Stimulated activated naive CD4-positive, alpha-beta T cell treated with Interleukin-2 at 50 U/mL for 16 hours (primary cell): ENCODE data around the gene DDX49.
A peak's percentile ranks its signal among the peaks of the same experiment; 100 is the strongest.

Experiments used
- DNase-seq: peaks from one replicate; lab custom pipeline; 2025; lab: John Stamatoyannopoulos, UW

The DDX49 gene, protein sequence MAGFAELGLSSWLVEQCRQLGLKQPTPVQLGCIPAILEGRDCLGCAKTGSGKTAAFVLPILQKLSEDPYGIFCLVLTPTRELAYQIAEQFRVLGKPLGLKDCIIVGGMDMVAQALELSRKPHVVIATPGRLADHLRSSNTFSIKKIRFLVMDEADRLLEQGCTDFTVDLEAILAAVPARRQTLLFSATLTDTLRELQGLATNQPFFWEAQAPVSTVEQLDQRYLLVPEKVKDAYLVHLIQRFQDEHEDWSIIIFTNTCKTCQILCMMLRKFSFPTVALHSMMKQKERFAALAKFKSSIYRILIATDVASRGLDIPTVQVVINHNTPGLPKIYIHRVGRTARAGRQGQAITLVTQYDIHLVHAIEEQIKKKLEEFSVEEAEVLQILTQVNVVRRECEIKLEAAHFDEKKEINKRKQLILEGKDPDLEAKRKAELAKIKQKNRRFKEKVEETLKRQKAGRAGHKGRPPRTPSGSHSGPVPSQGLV

DNA sequence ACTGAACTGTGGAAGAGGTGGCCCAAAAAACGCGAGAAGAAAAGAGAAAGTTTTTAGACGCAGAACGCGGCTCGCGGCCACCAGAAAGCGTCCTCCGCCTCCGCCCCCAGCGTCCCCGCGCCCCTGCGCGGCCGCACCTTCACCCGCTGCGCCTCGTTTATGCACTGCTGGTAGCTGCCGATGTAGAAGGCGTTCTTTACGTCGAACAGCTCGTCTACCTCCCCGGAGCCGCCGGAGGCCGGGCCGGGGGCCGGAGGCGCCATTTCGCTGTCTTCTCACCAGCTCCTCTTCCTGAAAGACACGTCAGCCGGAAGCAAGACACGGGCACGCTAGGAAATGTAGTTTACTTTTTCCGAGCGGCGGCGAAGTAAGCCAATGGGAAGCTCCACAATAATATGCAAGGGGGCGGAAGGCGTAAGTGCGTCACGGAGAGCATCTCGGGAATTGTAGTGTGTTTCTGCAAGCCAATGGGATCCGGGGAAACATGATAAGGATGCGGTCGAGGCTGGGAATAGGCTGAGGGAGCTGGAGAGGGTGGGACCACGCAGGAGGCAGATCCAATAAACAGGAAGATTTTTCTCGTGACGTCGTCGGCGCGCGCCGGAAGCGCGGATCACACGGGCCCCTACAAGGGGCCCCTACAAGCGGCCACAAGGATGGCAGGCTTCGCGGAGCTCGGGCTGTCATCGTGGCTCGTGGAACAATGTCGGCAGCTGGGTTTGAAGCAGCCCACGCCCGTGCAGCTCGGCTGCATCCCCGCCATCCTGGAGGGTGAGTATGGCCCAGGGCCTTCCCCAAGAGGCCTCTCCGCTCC, at the start of gene DDX49, which contains the start of gene COPE:
Gene DDX49 (plus strand): TSS at position 630 of the 814 bp plus-strand sequence. CDS start 27 bp downstream, at position 657.
Gene COPE (minus strand): TSS at position 302 of the 814 bp plus-strand sequence. CDS start 39 bp downstream, at position 263.
- DNase-seq, result peak; percentile 96

DNA sequence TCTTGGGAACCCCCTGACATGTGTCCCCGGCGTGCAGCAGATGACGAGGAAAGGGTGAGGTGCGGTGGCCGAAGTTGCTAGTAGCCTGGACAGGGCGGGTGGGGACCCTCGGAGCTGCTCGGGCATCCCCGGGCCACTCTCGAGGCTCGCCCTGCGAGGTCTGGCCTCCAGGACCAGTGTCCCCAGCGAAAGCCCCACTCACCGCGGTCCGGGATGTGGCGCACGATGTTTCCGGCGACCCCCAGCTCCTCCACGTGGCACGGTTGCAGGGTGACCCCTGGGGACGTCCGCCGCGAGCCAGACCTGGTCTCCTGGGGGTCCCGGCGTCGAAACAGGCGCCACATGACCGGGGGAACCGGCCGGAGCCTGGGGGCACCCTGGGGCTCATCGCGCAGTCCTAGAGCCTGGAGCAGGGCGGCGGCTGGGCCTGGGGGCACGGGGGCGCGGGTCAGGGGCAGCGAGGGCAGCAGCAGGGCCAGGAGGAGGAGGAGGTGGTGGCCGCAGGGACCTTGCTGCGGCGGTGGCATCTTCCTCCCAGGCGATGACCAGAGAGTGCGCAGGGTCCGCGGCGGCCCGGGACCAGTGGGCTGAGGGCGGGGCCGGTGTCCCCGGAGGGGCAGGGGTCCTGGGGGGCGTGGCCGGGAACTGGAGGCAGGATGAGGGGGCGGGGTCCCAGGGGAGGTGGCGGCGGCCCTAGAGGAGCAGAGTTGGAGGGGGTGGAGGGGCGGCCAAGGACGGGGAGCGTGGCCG, 49.6 kb upstream of the DDX49 start:
- no peak for DNase-seq

DNA sequence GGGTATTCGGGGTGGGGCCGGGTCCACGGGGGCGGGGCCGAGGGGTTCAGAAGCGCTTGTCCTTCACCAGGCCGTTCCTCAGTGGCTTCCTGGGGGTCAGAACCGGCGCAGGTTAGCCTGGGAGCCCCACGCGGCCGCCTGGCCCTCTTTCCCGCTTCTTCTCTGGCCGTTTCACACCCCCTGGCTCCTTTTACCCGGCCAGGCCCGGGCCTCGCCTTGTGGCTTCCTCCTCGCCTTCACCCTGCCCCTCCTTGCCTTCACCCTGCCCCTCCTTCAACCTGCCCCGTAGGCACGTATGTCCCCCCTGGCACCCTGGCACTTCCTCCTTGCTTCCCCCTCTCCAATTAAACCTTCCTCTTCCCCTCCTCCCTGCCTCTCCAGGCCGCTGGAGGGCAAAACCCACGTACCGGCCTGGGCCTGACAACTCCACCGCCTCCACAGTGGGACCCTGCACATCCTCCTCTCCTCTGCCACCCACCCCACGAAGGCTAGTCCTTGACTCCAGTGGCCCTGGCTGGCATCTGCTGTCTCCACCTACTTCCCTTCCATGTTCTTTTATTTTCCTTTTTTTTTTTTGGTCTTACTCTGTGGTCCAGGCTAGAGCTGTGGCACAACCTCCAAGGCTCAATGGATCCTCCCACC, 48.9 kb upstream of the DDX49 start:
- no peak for DNase-seq

DNA sequence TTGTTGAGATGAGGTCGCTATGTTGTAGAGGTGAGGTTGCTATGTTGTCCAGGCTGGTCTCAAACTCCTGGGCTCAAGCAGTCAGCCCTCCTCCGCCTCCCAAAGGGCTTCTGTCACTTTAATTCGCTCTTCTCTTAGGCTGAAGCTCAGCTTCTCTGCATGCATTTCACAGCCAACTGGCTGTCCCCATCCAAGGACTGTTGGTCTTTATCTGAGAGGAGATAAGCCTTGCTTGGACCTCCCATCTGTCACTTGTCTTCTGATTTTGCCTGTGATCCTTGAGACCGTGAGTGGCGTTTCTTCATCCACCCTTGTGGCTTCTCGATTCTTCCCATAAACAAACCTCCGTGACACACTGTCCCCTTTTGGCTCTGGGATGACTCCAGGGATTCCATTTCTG, 48.0 kb upstream of the DDX49 start:
- DNase-seq, result no peak

DNA sequence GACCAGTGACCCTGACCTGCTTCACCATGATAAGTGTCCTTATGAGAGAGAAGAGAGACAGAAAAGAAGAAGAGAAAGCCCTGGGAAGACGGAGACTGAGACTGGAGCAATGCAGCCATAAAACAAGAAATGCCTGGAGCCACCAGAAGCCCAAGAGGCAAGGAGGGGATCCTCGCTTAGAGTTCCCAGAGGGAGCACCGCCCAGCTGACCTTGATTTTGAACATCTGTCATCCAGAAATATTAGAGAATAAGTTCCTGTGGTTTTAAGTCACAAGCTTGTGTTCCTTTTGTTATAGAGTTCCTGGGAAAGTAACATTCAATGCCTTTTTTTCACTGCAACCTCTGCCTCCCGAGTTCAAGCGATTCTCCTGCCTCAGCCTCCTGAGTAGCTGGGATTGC, 43.8 kb upstream of the DDX49 start:
- DNase-seq, result no peak

DNA sequence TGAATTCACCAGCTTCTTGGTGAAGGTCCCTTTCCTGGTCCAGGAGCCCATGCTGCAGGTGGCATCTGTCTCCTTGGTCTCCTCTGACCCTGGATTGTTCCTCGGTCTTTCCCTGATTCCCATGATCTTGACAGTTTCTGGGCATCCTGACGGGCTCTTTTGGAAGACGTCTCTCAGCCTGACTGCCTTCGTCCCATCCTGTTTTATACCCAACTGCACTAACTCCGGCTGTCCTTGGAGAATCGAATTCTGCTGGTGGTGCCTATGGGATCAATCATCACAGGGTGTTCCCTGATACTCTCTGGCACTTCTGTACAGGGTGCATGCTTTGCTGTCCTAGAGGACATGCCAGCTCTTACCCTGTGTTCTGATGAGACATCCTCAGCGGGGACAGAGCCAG, 42.6 kb upstream of the DDX49 start:
- no peak for DNase-seq

DNA sequence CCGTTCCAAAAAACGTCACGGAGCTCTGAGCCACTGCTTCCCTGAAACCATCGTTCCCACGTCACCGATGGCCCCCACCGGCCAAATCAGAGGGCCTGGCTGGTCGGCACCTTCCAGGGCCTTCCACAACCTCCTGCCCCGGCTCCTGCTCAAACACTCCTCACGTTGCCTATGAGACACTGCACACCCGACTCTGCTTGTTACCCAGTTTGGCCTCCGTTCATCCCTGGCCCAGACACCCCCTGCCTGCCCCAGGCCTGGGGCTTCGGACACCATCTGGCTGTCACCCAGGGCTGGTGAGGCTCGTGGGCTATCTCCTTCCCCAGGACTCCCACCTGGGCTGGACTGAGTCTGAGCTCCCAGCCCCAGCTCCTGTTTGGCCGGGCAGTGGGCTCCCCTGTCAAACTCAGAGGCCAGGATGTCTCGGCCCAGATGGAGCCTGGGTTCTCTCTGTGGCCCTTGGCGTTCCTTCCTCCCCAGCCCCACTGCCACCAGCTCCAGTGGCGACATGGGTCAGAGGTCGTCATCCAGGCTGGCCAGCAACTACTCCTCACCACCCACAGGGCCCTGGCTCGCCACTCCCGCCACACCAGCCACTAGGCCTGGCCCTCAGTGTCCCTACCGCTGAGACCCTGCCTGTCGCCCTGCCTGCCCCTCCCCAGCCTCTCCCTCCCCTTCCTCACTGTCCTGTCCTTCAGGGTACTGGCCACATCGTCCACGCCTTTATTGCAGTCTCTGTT, 41.3 kb upstream of the DDX49 start:
- no peak for DNase-seq

DNA sequence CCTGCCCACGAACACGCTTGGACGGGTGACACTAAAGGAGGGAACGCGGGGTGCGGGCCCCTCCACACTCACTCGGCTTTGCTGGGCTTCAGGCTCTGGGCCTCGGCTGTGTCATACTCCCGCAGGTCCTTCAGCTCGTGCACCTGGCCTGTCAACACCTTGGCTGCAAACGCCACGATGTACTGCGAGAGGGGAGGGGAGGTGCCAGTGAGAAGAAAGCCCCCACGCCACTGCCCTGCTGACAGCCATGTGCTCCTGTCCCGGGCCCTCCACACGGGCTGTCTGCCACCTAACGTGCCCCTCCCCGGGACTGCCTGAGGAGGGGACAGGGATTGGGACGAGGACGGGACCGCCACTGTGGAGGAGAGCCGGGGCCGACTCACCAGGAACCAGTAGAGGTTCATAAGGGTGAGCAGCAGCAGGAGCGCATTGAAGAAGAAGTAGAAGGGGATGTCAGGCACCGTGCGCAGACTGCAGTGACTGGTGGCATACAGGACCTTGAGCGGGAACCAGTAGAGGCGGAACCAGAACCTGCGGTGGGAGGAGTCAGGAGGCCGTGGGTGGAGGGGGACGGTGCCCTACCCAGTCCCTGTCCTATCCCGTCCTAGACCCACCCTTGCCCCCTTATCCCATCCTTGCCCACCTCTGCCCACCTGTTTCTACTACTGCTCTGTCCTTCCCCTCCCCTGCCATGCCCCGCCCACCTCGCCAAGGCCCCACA, 40.5 kb upstream of the DDX49 start:
- no peak for DNase-seq

DNA sequence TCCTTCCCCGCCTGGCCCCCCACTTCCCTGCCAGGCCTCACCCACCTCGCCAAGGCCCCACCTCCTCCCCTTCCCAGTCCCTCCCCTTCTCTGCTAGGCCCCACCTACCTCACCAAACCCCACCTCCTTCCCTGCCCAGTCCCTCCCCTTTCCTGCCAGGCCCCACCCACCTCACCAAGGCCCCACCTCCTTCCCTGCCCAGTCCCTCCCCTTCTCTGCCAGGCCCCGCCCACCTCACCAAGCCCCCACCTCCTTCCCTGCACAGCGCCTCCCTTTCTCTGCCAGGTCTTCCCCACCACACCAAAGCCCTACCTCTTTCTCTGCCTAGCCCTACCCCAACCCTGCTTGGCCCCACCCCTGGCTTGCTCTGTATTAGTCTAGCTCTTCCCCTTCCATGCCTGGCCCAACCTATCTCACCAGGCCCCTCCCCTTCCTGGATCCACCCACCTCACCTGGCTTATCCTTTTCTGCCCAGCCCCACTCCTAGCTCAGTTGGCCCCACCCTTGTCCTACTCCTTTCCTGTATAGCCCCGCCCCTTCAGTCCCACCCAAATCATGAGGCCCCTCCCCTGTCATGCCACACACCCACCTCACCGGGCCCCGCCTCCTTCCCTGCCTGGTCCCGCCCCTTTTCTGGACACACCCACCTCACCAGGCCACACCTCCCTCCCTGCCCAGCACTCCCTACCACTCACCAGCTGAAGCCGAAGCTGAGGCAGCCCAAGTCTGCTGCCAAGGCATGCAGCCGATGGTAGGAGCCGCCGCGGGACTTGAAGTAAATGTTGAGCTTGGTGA, 39.7 kb upstream of the DDX49 start:
- peak; percentile 8 for DNase-seq

DNA sequence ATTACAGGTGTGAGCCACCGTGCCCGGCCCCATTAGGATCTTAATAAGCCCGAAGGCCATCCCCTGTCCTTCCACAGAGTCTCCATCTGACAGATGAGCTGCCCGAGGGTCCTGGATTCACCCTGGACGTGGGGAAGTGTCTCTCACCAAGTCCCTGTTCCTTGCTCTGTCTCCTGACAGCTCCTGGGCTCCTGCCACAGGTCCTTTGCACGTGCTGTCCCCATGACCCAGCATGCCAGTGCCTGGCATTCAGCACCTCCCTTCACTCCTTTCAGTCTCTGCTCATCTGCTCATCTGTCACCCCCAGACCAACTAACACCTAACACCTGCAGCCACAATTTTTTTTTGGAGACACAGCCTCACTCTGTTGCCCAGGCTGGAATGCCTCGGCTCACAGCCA, 38.0 kb upstream of the DDX49 start:
- no peak for DNase-seq

DNA sequence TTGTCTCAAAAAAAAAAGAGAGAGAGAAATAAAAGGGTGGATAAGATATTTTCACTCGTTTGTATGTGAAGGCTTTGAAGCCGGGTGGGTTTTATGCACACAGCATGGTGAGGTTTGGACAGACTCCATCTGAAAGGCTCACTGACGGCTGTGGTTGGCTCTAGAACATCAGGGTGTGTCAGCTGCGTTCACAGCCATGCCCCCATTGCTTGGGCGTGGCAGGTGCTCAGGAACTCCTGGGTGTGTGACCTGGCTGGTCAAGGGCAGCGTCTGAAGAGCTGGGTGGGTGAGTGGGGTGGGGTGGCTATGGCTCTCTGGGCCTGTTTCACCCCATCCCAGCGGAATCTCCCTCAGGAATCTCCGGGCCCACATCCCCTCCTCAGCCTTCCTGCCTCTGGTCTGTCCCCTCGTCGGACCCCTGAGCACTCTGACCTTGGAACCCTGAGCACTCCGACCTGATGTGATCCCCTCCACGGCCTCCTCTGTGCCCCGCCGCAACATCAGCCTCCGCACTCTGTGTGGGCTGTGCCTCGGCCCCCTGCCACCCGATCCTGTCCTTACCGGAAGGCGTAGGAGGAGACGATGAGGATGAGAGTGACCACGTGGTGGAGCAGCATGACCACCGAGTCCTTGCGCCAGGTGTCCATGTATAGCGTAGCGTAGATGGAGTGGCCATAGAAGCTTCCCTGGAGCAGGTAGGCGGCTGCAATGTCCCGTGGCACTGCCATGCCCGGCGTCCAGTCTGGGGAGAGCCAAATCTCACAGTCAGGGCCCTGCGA, 35.8 kb upstream of the DDX49 start:
- no peak for DNase-seq

DNA sequence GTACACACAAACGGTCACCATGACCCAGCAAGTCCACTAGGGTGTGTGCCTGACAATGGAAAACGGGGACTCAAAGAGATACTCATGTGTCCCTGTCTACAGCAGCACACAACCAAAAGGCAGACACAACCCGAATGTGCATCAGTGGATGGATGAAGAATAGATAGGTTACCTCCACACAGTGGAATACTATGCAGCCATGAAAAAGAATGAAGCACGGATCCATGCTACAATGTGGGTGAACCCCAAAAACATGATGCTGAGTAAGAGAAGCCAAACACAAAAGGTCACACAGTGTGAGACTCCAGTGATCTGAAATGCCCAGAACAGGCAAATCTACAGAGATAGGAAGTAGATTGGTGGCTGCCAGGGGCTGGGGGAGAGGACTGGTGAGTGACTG, 32.5 kb upstream of the DDX49 start:
- no peak for DNase-seq

DNA sequence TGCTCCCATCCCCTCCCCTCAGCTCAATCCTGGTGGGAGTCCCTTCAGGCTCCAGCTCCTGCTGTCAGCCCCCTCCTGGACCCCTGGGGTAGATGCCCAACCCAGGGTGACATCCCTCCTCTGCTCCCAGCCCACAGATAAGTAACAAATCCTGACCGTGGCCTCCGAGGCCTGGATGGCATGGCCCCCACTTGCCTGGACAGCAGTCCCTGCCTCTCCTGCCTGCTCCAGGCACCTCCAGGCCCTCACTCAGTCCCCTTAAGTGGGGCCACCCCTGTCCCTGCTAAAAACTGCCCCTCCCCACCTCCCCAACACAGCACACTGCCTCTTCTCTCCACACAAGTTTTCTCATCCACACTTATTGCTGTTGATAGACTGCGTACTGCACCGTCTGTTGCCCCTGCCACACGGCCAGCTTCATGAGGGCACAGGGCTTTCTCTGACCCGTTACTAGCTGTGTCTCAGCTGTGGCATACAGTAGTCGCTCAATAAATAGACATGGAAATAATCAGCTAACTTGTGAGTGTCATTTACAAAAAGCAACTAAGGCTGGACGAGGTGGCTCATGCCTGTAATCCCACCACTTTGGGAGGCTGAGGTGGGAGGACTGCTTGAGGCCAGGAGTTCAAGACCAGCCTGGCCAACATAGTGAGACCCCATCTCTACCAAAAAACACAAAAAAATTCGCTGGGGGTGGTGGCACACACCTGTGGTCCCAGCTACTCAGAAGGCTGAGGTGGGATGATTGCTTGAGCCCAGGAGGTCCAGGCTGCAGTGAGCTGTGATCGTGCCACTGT, 29.4 kb upstream of the DDX49 start:
- DNase-seq, result no peak

DNA sequence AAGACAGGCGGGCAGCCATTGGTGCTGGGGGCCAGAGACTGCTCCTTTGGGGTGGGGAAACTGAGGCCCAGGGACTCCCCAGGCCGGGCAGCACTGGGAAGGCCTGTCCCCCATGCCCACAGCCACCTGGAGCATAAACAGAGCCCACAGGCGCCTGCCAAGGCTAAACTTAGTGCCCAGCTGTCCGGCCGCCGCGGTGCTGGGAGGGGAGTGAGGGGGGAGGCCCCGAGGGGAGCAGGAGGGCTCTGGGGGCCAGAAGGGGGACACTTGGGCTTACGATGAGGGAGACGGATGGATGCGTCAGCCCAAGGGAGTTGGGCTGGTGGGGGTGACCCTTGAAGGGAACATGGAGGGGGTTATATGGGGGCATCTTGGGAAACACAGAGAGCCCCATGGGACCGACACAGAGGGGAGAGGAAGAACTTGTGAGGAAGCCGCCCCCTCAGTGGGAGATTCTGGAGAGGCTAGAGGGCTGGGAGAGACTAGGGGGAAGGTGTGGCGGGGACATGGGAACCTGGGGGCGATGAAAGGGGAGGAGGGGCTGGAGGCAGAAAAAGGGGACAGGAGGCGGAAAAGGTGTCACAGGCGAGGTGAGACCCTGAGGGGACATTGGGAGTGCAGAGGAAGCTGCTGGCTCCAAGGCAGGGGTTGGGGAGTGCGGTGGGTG, 25.8 kb upstream of the DDX49 start:
- DNase-seq, result no peak

DNA sequence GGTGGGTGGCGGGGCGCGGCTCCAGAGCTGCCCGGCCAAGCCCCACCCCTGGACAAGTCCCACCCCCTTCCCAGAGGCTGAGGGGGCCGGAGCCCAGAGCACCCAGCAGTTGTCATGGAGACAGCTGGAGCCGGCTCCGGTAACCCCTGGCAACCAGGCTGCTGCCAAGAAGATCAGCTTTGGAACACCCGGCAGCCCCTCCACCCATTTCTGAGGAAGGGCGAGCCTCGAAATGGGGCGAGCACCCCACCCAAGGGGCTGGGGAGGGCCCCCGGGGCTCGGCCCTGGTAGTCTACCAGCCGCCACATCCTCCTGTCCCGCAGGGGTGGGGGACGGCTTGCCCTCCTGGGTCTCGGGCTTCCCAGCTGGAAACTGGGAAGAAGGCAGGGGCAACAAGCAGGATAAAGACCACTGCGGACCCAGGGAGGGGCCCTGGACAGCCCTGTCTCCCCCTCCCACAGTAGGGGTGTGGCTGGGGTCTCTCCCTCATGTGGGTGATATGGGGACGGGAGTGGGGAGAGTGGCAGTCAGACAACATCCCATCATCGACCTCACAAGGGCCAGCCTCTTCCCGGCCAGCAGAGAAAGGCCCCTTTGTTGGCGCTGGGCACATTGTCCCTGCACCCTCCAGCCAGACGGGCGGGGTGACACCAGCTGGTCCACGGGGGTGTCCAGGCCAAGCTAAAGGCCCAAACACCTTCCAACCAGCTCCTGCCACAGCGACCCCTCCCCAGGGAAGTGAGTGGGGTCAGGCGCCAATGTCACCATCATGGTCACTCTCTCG, 25.1 kb upstream of the DDX49 start:
- DNase-seq, result no peak

DNA sequence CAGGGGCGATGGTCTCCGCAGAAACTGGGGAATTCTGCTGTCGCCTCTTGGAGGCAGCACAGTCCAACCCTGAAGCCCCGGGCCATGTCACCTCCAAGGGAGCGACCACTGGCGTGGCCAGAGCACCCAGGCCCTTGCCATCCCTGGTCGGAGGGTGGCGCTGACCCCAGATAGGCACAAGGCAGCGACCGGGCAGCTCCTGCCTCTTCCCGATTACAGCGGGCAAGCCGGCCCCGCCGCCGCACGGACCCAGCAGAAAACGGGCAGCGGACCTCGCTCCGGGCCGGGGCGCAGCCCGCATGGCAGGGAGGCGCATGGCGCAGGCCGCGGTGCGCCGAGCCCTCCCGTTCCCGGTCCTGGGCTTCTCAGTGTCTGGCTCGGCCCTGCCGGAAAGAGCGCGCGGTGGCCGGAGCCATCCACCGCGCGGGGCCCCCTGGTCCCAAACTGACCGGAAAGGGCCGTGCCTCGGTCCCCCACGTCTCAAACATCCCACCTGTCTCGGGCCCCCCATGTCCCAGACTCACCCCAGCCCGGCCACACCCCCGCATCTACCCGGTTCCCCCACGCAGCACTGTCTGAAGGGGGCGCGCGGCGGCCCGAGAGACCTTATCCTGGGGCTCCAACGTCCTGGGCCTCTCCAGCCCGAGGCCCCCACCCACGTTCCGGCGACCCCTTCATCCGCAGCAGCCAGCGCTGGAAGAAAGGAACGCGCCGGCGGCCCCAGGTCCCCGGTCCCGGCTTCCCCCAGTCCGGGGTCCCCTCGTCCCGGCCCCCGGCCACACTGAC, 24.3 kb upstream of the DDX49 start:
- no peak for DNase-seq
